HepG2 (cell line): ENCODE measurements around the gene TBXAS1. TPM values are rescaled to one million over a fixed set of nuclear protein-coding genes. Genes with fewer than 3 reads are reported as not detected.

Source experiments
- ARNT2 ChIP-seq: sonication (generic); formaldehyde crosslinking; IDR thresholded peaks from 2 replicates; pipeline ENCODE4 v1.8.0; 2022; ENCODE audit warnings: mild to moderate bottlenecking, low read depth, missing genetic modification reagents, moderate library complexity
- ASH2L ChIP-seq: fragments of 300-600, 200-600 bp; sonication (generic); IDR thresholded peaks from 2 replicates; pipeline ENCODE4 v1.7.0; 2017; ENCODE audit warnings: low read depth, mild to moderate bottlenecking, moderate library complexity, mixed read lengths, low read length; ENCODE audit not compliant: insufficient read length
- FOXC1 ChIP-seq: sonication (generic); formaldehyde crosslinking; IDR thresholded peaks from 2 replicates; pipeline ENCODE4 v1.8.0; 2022; ENCODE audit warnings: mild to moderate bottlenecking, missing genetic modification reagents, borderline replicate concordance
- ISL2 ChIP-seq: sonication (generic); formaldehyde crosslinking; IDR thresholded peaks from 2 replicates; pipeline ENCODE4 v1.5.0; 2020; ENCODE audit warnings: missing genetic modification reagents
- KLF11 ChIP-seq: IDR thresholded peaks from 2 replicates; pipeline ENCODE4 v1.6.1; 2016; ENCODE audit warnings: missing compliant biosample characterization
- NR2F2 ChIP-seq: IDR thresholded peaks from 2 replicates; pipeline ENCODE4 v1.6.1; 2012; ENCODE audit warnings: low read depth, inconsistent platforms, borderline replicate concordance
- SOX13 ChIP-seq, 3 experiments: fragments of 450-650 bp in 1 of 3; sonication (generic) in 1 of 3; formaldehyde crosslinking in 1 of 3; IDR thresholded peaks in 2 of 3; conservative IDR thresholded peaks in 1 of 3; 2 replicates each; pipeline versions ENCODE4 v1.5.0 to v1.6.1; 2016 to 2020; ENCODE audit warnings: antibody characterized with exemption in 1 of 3, mild to moderate bottlenecking in 1 of 3, missing compliant biosample characterization in 1 of 3, missing genetic modification reagents in 1 of 3, moderate library complexity in 1 of 3
- SOX6 ChIP-seq, 2 experiments: fragments of 450-650 bp in 1 of 2; sonication (generic) in 1 of 2; formaldehyde crosslinking in 1 of 2; IDR thresholded peaks; 2 replicates each; pipeline versions ENCODE4 v1.4.0 to v1.6.1; 2017 to 2020; ENCODE audit warnings: antibody characterized with exemption in 1 of 2, mild to moderate bottlenecking in 1 of 2, missing genetic modification reagents in 1 of 2
- SPEN ChIP-seq: sonication (generic); formaldehyde crosslinking; IDR thresholded peaks from 2 replicates; pipeline ENCODE4 v1.5.1; 2020; ENCODE audit warnings: low read depth, mild to moderate bottlenecking, missing genetic modification reagents
- ZNF30 ChIP-seq: sonication (generic); formaldehyde crosslinking; IDR thresholded peaks from 2 replicates; pipeline ENCODE4 v1.5.0; 2020; ENCODE audit warnings: mild to moderate bottlenecking, missing genetic modification reagents
- ZNF607 ChIP-seq: sonication (generic); formaldehyde crosslinking; IDR thresholded peaks from 2 replicates; pipeline ENCODE4 v1.5.1; 2020; ENCODE audit warnings: missing genetic modification reagents, mild to moderate bottlenecking, borderline replicate concordance
- ZNF629 ChIP-seq: sonication (generic); formaldehyde crosslinking; conservative IDR thresholded peaks from 2 replicates; pipeline ENCODE4 v1.5.0; 2020; ENCODE audit warnings: missing genetic modification reagents
- ZNF7 ChIP-seq: IDR thresholded peaks from 2 replicates; pipeline ENCODE4 v1.6.1; 2016; ENCODE audit warnings: missing biosample characterization, missing genetic modification reagents
- ZNF737 ChIP-seq: sonication (generic); formaldehyde crosslinking; IDR thresholded peaks from 2 replicates; pipeline ENCODE4 v1.5.0; 2020; ENCODE audit warnings: missing genetic modification reagents, mild to moderate bottlenecking, borderline replicate concordance
- ZSCAN30 ChIP-seq: sonication (generic); formaldehyde crosslinking; IDR thresholded peaks from 2 replicates; pipeline ENCODE4 v1.5.0; 2020; ENCODE audit warnings: mild to moderate bottlenecking, missing genetic modification reagents
- polyA plus RNA-seq, 8 experiments: library from polyadenylated mRNA; depleted of rRNA in 3 of 8; stranded (reverse) in 7 of 8; unstranded in 1 of 8; fragments of >200 nt; fragmentation: Illumina TruSeq in 4 of 8; extraction: Trizol in 4 of 8; gene quantifications; 2 replicates each; pipeline versions ENCODE4 v1.2.1 to v1.2.3, GENCODE V29; 2011 to 2016; ENCODE audit warnings: low read depth in 4 of 8, missing spikeins in 1 of 8, mixed read lengths in 1 of 8; ENCODE audit not compliant: insufficient read depth in 1 of 8
- total RNA-seq, 5 experiments: library from RNA; depleted of rRNA; stranded (reverse); fragments of >200 nt; fragmentation: Illumina TruSeq; extraction: Trizol; gene quantifications; 2 replicates each; pipeline ENCODE4 v1.2.3, GENCODE V29; 2016; ENCODE audit warnings: low read depth in 1 of 5
- TF ChIP-seq, protein P1 (sequence below): sonication (generic); formaldehyde crosslinking; IDR thresholded peaks from 2 replicates; pipeline ENCODE4 v1.4.0; 2020; ENCODE audit warnings: missing genetic modification reagents
- TF ChIP-seq, protein P2 (sequence below): IDR thresholded peaks from 2 replicates; pipeline ENCODE4 v1.6.1; 2018; ENCODE audit warnings: missing genetic modification reagents, mild to moderate bottlenecking, missing compliant biosample characterization
- TF ChIP-seq, protein P3 (sequence below): sonication (generic); formaldehyde crosslinking; IDR thresholded peaks from 2 replicates; pipeline ENCODE4 v1.5.0; 2020; ENCODE audit warnings: mild to moderate bottlenecking, missing genetic modification reagents, moderate library complexity
- TF ChIP-seq, protein P4 (sequence below): sonication (generic); formaldehyde crosslinking; IDR thresholded peaks from 2 replicates; pipeline ENCODE4 v1.9.0; 2021; ENCODE audit warnings: missing genetic modification reagents, borderline replicate concordance

Gene TBXAS1
- total and polyA plus RNA-seq, 2 of the 13 experiments (the other 11 are each of a cell fraction or from before 2014, with no cell fraction given) = 4.0 to 4.9 TPM

DNA sequence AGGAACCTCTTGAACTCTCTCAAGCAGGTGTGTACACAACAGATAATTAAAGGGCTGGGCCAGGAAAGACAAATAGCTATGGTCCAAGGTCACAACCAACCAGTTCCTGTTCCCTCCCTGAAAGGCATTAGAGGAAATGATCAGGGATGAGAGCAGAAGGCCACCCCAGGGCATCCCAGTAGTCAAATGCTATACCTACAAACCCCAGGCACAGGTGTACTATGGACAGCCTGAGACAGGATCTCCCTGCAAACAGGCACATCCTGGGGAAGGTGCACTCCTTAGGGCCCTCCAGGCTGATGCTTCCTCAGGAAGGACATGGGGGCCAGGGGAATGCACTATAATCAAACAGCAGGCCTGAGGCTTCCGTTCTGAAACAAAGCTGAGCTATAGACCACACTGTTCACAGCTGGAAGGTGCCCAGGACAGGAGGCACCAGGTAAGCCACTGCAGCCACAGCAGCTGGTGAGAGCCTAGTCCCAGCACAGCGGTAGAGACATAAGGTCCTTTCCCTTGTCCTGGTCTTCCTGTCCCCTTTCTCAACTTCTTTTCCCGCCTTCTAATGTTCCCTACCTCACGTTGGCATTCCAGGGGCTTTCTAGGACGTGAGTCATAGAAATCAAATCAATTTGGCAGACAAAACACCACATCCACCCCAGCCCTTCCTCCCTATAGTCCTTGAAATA lies 220.4 kb downstream of the TBXAS1 start (continued):
- peak; percentile 76 for TF ChIP-seq SOX13 (IDR thresholded peaks at IDR 0.05)
- TF ChIP-seq SOX13 (CRISPR knock-in tag; conservative IDR thresholded peaks at IDR 0.05 in 1 of 2, IDR thresholded peaks at IDR 0.05 in 1 of 2) = peak in 1 of 2 experiments; percentile 93; a peak in 2 of 4 replicates
- peak; percentile 96 for TF ChIP-seq ISL2 (CRISPR knock-in tag)
- peak; percentile 40; the same call in 1 of the 2 replicates for TF ChIP-seq KLF11
- no peak for TF ChIP-seq ZNF30
- TF ChIP-seq ZNF737 (CRISPR knock-in tag) = no peak
- peak; percentile 80 for TF ChIP-seq FOXC1 (CRISPR knock-in tag)
- no peak for TF ChIP-seq SOX6 (IDR thresholded peaks at IDR 0.05)
- TF ChIP-seq SOX6 (CRISPR knock-in tag; IDR thresholded peaks at IDR 0.05) = peak; percentile 97
- TF ChIP-seq NR2F2 = peak; percentile 99
- peak; percentile 73 for TF ChIP-seq ASH2L
- TF ChIP-seq, protein P1, sequence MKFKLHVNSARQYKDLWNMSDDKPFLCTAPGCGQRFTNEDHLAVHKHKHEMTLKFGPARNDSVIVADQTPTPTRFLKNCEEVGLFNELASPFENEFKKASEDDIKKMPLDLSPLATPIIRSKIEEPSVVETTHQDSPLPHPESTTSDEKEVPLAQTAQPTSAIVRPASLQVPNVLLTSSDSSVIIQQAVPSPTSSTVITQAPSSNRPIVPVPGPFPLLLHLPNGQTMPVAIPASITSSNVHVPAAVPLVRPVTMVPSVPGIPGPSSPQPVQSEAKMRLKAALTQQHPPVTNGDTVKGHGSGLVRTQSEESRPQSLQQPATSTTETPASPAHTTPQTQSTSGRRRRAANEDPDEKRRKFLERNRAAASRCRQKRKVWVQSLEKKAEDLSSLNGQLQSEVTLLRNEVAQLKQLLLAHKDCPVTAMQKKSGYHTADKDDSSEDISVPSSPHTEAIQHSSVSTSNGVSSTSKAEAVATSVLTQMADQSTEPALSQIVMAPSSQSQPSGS = peak; percentile 87
- peak; percentile 60 for TF ChIP-seq ZNF629 (CRISPR knock-in tag)
- peak; percentile 87; the same call in 1 of the 2 replicates for TF ChIP-seq SPEN (CRISPR knock-in tag)
- 0 out of 2 replicates have a peak, but pooled peaks have one; percentile 63 for TF ChIP-seq ZSCAN30 (CRISPR knock-in tag)
- TF ChIP-seq, protein P2, sequence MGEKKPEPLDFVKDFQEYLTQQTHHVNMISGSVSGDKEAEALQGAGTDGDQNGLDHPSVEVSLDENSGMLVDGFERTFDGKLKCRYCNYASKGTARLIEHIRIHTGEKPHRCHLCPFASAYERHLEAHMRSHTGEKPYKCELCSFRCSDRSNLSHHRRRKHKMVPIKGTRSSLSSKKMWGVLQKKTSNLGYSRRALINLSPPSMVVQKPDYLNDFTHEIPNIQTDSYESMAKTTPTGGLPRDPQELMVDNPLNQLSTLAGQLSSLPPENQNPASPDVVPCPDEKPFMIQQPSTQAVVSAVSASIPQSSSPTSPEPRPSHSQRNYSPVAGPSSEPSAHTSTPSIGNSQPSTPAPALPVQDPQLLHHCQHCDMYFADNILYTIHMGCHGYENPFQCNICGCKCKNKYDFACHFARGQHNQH (CRISPR knock-in tag) = peak; percentile 97
- TF ChIP-seq ZNF607 (CRISPR knock-in tag) = peak; percentile 86; the same call in 1 of the 2 replicates
- no peak for TF ChIP-seq ZNF7 (CRISPR knock-in tag)
- TF ChIP-seq ARNT2 (CRISPR knock-in tag) = peak; percentile 57; the same call in 1 of the 2 replicates
- TF ChIP-seq, protein P3, sequence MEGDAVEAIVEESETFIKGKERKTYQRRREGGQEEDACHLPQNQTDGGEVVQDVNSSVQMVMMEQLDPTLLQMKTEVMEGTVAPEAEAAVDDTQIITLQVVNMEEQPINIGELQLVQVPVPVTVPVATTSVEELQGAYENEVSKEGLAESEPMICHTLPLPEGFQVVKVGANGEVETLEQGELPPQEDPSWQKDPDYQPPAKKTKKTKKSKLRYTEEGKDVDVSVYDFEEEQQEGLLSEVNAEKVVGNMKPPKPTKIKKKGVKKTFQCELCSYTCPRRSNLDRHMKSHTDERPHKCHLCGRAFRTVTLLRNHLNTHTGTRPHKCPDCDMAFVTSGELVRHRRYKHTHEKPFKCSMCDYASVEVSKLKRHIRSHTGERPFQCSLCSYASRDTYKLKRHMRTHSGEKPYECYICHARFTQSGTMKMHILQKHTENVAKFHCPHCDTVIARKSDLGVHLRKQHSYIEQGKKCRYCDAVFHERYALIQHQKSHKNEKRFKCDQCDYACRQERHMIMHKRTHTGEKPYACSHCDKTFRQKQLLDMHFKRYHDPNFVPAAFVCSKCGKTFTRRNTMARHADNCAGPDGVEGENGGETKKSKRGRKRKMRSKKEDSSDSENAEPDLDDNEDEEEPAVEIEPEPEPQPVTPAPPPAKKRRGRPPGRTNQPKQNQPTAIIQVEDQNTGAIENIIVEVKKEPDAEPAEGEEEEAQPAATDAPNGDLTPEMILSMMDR (CRISPR knock-in tag) = 0 out of 2 replicates have a peak, but pooled peaks have one; percentile 13
- TF ChIP-seq, protein P4, sequence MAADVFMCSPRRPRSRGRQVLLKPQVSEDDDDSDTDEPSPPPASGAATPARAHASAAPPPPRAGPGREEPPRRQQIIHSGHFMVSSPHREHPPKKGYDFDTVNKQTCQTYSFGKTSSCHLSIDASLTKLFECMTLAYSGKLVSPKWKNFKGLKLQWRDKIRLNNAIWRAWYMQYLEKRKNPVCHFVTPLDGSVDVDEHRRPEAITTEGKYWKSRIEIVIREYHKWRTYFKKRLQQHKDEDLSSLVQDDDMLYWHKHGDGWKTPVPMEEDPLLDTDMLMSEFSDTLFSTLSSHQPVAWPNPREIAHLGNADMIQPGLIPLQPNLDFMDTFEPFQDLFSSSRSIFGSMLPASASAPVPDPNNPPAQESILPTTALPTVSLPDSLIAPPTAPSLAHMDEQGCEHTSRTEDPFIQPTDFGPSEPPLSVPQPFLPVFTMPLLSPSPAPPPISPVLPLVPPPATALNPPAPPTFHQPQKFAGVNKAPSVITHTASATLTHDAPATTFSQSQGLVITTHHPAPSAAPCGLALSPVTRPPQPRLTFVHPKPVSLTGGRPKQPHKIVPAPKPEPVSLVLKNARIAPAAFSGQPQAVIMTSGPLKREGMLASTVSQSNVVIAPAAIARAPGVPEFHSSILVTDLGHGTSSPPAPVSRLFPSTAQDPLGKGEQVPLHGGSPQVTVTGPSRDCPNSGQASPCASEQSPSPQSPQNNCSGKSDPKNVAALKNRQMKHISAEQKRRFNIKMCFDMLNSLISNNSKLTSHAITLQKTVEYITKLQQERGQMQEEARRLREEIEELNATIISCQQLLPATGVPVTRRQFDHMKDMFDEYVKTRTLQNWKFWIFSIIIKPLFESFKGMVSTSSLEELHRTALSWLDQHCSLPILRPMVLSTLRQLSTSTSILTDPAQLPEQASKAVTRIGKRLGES (CRISPR knock-in tag) = no peak
